ENCODE measurements around the gene ZNF175. TPM values are rescaled to one million over a fixed set of nuclear protein-coding genes. Genes with fewer than 3 reads are reported as not detected.

ZNF175 gene
- total and polyA plus RNA-seq, 9 of the 15 experiments (the other 6 are each of a cell fraction or from before 2014, with no cell fraction given), result 3.7 to 37.9 (median 14.0) TPM

DNA sequence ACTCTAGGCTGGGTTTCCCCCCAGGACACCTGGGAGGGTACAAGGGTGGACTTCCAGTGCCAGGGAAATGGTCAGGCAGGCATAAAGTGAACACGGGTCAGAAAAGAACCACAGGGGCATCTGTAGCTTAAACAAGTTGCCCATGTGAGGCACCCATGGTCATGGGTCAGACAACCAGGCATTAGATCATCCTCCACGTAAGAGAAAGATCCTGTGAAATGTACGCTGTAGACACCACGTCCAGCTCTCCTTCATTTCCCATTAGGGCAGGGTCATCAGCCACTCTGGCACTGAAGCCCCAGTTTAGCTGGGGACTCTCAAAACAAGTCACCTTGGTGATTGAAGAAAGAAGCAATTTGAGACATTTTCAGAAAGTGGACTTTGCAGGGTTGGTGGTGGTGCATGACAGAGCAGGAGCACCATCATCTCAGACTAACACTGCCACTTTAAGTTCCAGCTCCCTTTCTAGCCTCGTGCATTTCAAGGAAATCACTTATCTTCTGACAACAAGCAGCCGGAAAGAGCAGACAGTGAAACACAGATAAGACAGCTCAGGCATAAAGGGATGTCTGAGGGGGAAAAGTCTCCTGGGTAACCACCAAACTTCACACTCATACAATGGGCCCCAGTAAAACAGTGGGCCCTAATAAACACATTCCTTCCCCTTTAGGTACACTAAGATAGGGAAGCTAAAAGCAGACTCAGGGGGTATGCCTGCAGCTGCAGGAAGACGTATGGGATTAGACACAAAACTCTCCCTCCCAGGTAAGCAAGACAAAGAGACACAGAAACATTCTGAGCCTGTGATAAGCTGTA is 23.5 kb upstream of the ZNF175 start:
- Histone ChIP-seq H3K36me3 (ENCODE audit: control insufficient read depth, insufficient read depth, low read length) (peaks cover 10% of the 10 kb centered on the region; the same call in 2 of the 3 replicates), H2AFZ (ENCODE audit: low read depth, low read length) (peak overlapping the region; percentile 16; the same call in 1 of the 2 replicates), H3K9me3 (replicated peaks; ENCODE audit: control insufficient read depth, insufficient read depth, low read depth, low read length) (no peaks in the 10 kb centered on the region), H3K9me1 (ENCODE audit: control insufficient read depth, insufficient read depth, low read length) (no peaks in the 10 kb centered on the region), H3K9ac (ENCODE audit: insufficient read depth in 1 of 2, low read depth in 2 of 2, low read length in 2 of 2) (peak overlapping the region; percentile 77 to 98; a peak in 3 of 4 replicates), H4K20me1 (replicated peaks; ENCODE audit: control insufficient read depth, insufficient read depth, low read length) (no peaks in the 10 kb centered on the region), H3K79me2 (ENCODE audit: control insufficient read depth, insufficient read depth, low read length) (peaks cover 61% of the 10 kb centered on the region), H3K4me1 (replicated peaks in 1 of 2; ENCODE audit: control insufficient read depth in 2 of 2, insufficient read depth in 2 of 2, low read length in 2 of 2) (peaks cover 55 to 58% of the 10 kb centered on the region in 2 experiments), H3K27ac (ENCODE audit: extremely low read depth, low read depth, low read length) (peak overlapping the region; percentile 100), H3K4me3 (peak overlapping the region; percentile 51), H3K4me2 (ENCODE audit: insufficient read depth, low read length) (peak overlapping the region; percentile 98), H3K27me3 (ENCODE audit: control insufficient read depth in 2 of 2, insufficient read depth in 2 of 2, low read length in 2 of 2) (no peaks in the 10 kb centered on the region; a peak in 1 of 5 replicates)
- intact Hi-C loops (cut with micrococcal nuclease) (loop anchor here (2.0 kb wide), 3 partner anchors 25 to 79 kb away; no protein-coding TSS in a partner anchor), in situ Hi-C loops (cut with MboI) (no loop called here)
- ChIA-PET POLR2A (interaction anchor here (0.6 to 3.5 kb wide), 27 partner anchors 9 to 157 kb away, joined by 3 to 31 read pairs (median 5); partner anchors contain the start of genes C19orf84, CEACAM18, SIGLEC6 and ZNF175), CTCF (ENCODE audit: low intra/inter-chr PET ratio) (no interaction called here)
- DNase-seq (ENCODE audit: extremely low read depth in 1 of 4, low spot score in 3 of 4) (peak; percentile 55 to 96 (median 65)), FAIRE-seq (peak; percentile 98), ATAC-seq (peak; percentile 40)
- BruUV-seq (replicated peaks), result TSS peak; percentile 97
- 2% methylated on average over 7 of the region's 7 CpGs for WGBS (ENCODE audit: insufficient coverage, low coverage, missing lambda C conversion rate)
- no peak for TF ChIP-seq CHD4 (IDR thresholded peaks at IDR 0.05; ENCODE audit: insufficient read depth, insufficient replicate concordance, low read depth, low read length, poor library complexity, severe bottlenecking)
- TF ChIP-seq HDAC1 (IDR thresholded peaks at IDR 0.05), result peak in 1 of 2 experiments; percentile 67; a peak in 2 of 4 replicates
- TF ChIP-seq, protein P1, sequence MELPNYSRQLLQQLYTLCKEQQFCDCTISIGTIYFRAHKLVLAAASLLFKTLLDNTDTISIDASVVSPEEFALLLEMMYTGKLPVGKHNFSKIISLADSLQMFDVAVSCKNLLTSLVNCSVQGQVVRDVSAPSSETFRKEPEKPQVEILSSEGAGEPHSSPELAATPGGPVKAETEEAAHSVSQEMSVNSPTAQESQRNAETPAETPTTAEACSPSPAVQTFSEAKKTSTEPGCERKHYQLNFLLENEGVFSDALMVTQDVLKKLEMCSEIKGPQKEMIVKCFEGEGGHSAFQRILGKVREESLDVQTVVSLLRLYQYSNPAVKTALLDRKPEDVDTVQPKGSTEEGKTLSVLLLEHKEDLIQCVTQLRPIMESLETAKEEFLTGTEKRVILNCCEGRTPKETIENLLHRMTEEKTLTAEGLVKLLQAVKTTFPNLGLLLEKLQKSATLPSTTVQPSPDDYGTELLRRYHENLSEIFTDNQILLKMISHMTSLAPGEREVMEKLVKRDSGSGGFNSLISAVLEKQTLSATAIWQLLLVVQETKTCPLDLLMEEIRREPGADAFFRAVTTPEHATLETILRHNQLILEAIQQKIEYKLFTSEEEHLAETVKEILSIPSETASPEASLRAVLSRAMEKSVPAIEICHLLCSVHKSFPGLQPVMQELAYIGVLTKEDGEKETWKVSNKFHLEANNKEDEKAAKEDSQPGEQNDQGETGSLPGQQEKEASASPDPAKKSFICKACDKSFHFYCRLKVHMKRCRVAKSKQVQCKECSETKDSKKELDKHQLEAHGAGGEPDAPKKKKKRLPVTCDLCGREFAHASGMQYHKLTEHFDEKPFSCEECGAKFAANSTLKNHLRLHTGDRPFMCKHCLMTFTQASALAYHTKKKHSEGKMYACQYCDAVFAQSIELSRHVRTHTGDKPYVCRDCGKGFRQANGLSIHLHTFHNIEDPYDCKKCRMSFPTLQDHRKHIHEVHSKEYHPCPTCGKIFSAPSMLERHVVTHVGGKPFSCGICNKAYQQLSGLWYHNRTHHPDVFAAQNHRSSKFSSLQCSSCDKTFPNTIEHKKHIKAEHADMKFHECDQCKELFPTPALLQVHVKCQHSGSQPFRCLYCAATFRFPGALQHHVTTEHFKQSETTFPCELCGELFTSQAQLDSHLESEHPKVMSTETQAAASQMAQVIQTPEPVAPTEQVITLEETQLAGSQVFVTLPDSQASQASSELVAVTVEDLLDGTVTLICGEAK (IDR thresholded peaks at IDR 0.05), result no peak
- TF ChIP-seq, protein P1 (CRISPR knock-in tag; IDR thresholded peaks at IDR 0.05), result no peak
- TF ChIP-seq ZNF766 (CRISPR knock-in tag; conservative IDR thresholded peaks at IDR 0.05), result peak; percentile 97
- TF ChIP-seq TEAD4 (IDR thresholded peaks at IDR 0.05; ENCODE audit: low read length), result peak; percentile 97
- no peak for TF ChIP-seq TEAD4 (CRISPR knock-in tag; IDR thresholded peaks at IDR 0.05; ENCODE audit: borderline replicate concordance)
- TF ChIP-seq ARNT (IDR thresholded peaks at IDR 0.05), result peak; percentile 89 to 91; a peak in 3 of 4 replicates
- TF ChIP-seq SREBF2 (CRISPR knock-in tag; IDR thresholded peaks at IDR 0.05), result no peak
- peak; percentile 98 for TF ChIP-seq DPF2 (IDR thresholded peaks at IDR 0.05)

Measured in K562 (cell line).